ENCODE results near the gene C3orf49.

GRCh38 chr3:63892773-63893352 lies 73.8 kb downstream of the C3orf49 start:
- TF ChIP-seq POLR2A (IDR thresholded peaks at IDR 0.05) = no peak
- TF ChIP-seq, protein P1, sequence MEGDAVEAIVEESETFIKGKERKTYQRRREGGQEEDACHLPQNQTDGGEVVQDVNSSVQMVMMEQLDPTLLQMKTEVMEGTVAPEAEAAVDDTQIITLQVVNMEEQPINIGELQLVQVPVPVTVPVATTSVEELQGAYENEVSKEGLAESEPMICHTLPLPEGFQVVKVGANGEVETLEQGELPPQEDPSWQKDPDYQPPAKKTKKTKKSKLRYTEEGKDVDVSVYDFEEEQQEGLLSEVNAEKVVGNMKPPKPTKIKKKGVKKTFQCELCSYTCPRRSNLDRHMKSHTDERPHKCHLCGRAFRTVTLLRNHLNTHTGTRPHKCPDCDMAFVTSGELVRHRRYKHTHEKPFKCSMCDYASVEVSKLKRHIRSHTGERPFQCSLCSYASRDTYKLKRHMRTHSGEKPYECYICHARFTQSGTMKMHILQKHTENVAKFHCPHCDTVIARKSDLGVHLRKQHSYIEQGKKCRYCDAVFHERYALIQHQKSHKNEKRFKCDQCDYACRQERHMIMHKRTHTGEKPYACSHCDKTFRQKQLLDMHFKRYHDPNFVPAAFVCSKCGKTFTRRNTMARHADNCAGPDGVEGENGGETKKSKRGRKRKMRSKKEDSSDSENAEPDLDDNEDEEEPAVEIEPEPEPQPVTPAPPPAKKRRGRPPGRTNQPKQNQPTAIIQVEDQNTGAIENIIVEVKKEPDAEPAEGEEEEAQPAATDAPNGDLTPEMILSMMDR (IDR thresholded peaks at IDR 0.05) = no peak

All from lower leg skin (tissue), 3 donors.